NCI-H2171 treated with DMSO at 0.1 percent for 48 hours (cell line): ENCODE results near the gene SOCS3.

Experiments used
- DNase-seq: peaks from one replicate; lab custom pipeline; 2025; lab: John Stamatoyannopoulos, UW

The SOCS3 gene

DNA sequence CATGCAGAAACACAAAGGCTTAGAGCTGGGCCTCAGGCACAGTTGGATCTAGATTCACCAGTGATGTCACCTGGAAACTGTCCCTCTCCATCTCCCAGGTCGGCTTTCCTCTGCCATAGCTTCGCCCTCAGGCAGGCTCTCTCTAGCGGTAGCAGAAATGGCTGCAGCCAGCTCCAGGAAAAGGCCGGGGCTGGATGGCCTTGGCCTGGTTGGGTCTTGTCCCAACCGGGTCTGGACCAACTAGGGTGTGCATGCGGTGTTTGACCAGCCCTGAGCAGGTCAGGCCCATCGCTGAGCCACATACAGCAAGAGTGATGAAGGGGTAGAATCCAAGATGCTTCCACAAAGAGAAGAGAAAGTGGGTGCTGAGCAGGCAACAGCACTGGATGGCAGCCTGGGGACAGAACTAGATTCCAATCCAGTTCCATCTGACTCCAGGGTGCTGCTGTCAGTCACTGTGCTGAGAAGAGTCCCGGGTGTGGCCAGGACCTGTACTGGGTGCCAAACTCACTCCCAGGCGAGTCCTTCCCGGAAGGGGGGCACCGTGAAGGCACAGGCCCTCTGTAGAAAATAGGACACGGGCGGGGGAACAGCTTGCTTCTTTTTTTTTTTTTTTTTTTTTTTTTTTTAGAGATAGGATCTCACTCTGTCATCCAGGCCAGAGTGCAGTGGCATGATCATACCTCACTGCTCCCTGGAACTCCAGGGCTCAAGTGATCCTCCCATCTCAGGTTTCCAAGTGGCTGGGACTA lies 51.8 kb downstream of the SOCS3 start:
- peak; percentile 71 for DNase-seq

DNA sequence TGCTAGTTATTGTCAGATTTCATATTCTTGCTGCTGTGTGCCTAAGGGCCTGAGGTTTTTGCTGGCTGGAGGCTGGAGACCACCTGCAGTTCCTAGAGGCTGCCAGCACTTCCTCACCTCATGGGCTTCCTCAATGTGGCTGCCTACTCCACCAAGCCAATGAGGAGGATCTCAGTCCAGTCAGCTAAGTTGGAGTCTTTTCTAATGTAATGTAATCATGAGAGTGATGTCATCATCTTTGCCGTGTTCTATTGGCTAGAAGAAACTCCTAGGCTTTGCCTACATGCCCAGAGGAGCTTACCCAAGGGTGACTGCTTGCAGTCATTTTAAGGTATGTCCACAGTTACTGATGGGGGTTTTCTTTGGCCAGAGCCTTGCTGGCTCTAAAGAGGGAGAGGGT lies 53.0 kb downstream of the SOCS3 start:
- DNase-seq, result no peak
